Stimulated activated CD4-positive, alpha-beta T cell treated with anti-CD3 and anti-CD28 coated beads, Interleukin-2, amount 100 ng/mL, for 4 hours (primary cell): ENCODE data around the gene GRB7.
"Not testable (repeated sequence)": the region's sequence is repeated elsewhere in the genome, so short reads cannot be mapped to it uniquely, and the experiment has no call there.

Experiments used
- DNase-seq: peaks from one replicate; pipeline ENCODE4 v3.0.0-alpha.2; 2020; ENCODE audit warnings: low read depth

GRB7 gene

DNA sequence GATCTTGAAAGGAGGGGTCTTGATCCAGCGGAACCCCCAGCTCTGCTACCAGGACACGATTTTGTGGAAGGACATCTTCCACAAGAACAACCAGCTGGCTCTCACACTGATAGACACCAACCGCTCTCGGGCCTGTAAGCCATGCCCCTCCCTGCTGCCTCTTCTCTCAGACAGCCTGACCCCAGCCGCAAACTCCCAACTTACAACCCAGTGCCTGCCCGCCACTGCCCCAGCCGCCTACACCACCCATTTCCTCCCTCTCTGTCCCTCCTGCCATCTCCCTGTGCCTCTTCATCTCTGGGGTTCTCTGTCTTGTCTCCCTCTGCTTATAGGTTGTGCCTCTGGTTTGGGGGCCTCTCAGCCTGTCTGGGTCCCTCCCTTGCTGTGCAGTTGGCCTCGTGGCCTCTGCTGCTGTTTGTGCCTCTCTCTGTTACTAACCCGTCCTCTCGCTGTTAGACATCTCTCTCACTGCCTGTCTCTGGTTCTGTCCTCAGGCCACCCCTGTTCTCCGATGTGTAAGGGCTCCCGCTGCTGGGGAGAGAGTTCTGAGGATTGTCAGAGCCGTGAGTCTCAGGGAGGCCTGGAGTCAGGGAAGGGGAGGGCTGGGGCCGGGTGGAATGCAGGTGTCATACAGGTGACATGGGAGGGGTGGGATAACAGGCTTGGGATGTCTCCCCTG is 28.3 kb upstream of the GRB7 start:
- DNase-seq = no peak

- DNase-seq = no peak
Measured at GRCh38 chr17:39709998-39710964, 27.5 kb upstream of the GRB7 start.

DNA sequence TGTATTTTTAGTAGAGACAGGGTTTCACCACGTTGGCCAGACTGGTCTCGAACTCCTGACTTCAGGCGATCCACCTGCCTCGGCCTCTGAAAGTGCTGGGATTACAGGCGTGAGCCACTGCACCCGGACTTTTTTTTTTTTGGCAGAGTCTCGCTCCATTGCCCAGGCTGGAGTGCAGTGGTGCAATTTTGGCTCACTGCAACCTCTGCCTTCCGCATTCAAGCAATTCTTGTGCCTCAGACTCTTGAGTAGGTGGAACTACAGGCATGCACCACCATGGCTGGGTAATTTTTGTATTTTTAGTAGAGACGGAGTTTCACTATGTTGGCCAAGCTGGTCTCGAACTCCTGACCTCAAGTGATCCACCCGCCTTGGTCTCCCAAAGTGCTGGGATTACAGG is 26.7 kb upstream of the GRB7 start:
- not testable (repeated sequence) for DNase-seq

DNA sequence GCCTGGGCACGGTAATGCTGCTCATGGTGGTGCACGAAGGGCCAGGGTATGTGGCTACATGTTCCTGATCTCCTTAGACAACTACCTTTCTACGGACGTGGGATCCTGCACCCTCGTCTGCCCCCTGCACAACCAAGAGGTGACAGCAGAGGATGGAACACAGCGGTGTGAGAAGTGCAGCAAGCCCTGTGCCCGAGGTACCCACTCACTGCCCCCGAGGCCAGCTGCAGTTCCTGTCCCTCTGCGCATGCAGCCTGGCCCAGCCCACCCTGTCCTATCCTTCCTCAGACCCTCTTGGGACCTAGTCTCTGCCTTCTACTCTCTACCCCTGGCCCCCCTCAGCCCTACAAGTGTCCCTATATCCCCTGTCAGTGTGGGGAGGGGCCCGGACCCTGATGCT is 25.9 kb upstream of the GRB7 start:
- no peak for DNase-seq

GRCh38 chr17:39714234-39714633 is 23.5 kb upstream of the GRB7 start:
- no peak for DNase-seq

GRCh38 chr17:39715375-39716072 is 22.2 kb upstream of the GRB7 start:
- no peak for DNase-seq

GRCh38 chr17:39716073-39716818 is 21.5 kb upstream of the GRB7 start:
- DNase-seq = no peak

- DNase-seq = no peak
Measured at GRCh38 chr17:39716879-39717536, 20.7 kb upstream of the GRB7 start.

DNA sequence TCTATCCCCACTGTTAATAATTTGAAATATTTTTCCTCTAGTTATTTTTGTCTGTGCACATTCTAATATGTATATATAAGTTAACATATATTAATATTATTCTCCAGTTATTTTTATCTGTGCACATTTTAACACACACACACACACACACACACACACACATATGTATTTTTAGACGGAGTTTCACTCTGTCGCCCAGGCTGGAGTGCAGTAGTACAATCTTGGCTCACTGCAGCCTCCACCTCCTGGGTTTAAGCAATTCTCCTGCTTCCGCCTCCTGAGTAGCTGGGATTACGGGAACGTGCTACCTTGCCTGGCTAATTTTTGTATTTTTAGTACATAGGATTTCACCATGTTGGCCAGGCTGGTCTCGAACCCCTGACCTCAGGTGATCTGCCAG is 20.1 kb upstream of the GRB7 start:
- no peak for DNase-seq

DNA sequence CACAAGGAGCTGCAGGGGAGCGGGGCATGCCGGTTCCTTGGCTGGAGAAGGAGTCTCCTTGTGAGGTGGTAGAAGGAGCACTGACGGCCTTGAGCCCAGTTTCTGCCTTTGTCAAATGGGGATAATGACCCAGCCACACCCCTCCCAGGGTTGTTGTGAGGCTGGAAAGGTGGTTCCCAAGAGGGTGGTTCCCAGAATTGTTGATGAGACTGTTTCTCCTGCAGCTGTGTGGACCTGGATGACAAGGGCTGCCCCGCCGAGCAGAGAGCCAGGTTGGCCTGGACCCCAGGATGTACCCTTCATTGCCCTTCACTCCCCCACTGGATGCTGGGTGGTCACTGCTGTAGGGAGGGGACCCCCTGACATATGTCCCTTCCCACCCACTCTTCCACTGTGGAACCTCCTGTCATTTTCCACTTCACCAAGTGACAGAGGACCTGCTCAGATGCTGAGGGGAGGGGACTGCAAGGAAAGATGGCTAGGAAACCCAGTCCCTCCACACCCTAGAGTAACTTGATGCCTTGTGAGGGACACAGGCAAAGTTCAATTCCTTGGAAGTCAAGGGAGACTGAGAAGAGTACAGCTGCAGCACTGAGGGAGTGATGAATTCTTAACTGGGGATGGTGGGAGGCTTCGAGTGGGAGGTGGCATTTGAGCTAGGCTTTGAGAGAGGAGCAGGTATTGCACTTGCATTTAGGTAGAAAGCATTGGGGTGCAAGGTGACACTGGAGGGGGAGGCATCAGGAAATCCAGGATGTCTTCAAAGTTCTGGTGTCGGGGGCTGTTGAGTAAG is 18.0 kb upstream of the GRB7 start:
- DNase-seq = no peak

- DNase-seq = no peak
Measured at GRCh38 chr17:39722104-39722503, 15.6 kb upstream of the GRB7 start.

- no peak for DNase-seq
Measured at GRCh38 chr17:39722965-39723848, 14.5 kb upstream of the GRB7 start.

GRCh38 chr17:39724731-39725130 is 13.0 kb upstream of the GRB7 start:
- no peak for DNase-seq

DNA sequence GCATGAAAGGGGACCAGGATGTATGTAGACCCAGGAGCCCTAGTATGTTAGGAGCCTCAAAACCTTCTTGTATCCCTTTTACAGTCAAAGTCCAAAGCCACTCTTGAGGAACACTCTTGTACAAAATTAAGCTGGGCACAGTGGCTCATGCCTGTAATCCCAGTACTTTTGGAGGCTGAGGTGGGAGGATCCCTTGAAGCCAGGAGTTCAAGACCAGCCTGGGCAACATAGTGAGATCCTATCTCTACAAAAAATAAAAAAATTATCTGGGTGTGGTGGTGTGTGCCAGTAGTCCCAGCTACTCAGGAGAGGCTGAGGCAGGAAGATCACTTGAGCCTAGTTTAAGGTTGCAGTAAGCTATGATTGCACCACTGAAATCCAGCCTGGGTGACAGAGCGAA is 11.8 kb upstream of the GRB7 start:
- DNase-seq = not testable (repeated sequence)

- DNase-seq = no peak
Measured at GRCh38 chr17:39726617-39727016, 11.1 kb upstream of the GRB7 start.

DNA sequence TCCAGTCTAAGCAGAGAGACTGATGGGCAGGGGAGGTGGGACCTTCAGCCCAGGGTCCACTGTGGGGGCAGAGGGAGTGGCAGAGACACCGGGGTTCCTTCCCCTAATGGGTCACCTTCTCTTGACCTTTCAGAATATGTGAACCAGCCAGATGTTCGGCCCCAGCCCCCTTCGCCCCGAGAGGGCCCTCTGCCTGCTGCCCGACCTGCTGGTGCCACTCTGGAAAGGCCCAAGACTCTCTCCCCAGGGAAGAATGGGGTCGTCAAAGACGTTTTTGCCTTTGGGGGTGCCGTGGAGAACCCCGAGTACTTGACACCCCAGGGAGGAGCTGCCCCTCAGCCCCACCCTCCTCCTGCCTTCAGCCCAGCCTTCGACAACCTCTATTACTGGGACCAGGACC is 10.2 kb upstream of the GRB7 start:
- DNase-seq = no peak

DNA sequence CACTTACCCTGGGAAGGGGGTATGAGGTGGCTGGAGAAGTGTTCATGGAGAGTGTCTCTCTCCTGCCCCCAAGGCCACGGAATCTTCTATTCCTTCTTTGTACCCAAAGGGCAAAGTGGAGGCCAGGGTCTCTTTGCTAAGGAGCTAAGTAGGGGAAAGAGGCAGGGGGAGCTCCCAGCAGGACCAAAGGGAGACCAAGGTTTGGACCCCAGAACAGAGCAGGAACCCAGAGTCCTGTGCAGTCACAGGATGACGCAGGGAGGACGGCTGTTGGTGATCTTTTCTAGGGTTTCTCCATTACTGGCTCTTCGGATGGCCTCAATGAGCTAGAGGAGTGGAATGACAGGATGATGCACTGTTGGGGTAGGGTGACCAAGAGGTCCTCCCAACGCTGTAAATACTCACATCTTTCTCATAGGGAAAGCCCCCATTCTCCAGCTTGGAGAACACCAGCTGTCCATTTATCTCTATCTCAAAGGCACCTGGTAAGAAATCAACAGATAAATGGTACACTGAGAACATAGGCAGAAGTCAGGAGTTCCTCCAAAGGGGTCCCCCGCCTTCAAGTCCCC is 8.4 kb upstream of the GRB7 start:
- no peak for DNase-seq

GRCh38 chr17:39730095-39730921 is 7.4 kb upstream of the GRB7 start, which contains the start of gene MIEN1:
Gene MIEN1, minus strand, starts transcription at chr17:39730532. Its CDS starts 37 bp downstream, at chr17:39730495.
- DNase-seq = peak; percentile 89
